Peyer's patch (tissue), 4 donors: ENCODE measurements around the gene FSCB. TPM values are rescaled to one million over a fixed set of nuclear protein-coding genes. Genes with fewer than 3 reads are reported as not detected.

Source experiments
- DNase-seq, 3 donors: peaks; one replicate each; pipeline ENCODE4 v3.0.0-alpha.2; 2017 to 2019
- H3K27ac ChIP-seq, 4 donors: fragments of 200-600 bp; sonication (generic); one replicate each; pipeline ENCODE4 v1.5.1; 2016 to 2019
- H3K27me3 ChIP-seq, 2 donors: fragments of 200-600 bp; sonication (generic); one replicate each; pipeline ENCODE4 v1.5.1; 2019
- H3K36me3 ChIP-seq, 3 donors: fragments of 200-600 bp; sonication (generic); one replicate each; pipeline ENCODE4 v1.5.1; 2016 to 2019
- H3K4me1 ChIP-seq, 4 donors: fragments of 200-600 bp; sonication (generic); one replicate each; pipeline ENCODE4 v1.5.1; 2016 to 2019
- H3K4me3 ChIP-seq, 4 donors: fragments of 200-600 bp; sonication (generic); 1 replicate in 3 of 4; 2 replicates in 1 of 4; pipeline ENCODE4 v1.5.1; 2016 to 2019; ENCODE audit warnings: mild to moderate bottlenecking in 1 of 4
- H3K9me3 ChIP-seq, 4 donors: fragments of 200-600 bp; sonication (generic); one replicate each; pipeline ENCODE4 v1.5.1; 2016 to 2019; ENCODE audit warnings: mild to moderate bottlenecking in 1 of 4
- CTCF ChIP-seq, 6 experiments: fragments of 450-650 bp in 4 of 6; fragments of 200-600 bp in 2 of 6; sonication (generic) in 1 of 6; IDR thresholded peaks; one replicate each; pipeline ENCODE4 v1.5.1; 2017 to 2019; ENCODE audit warnings: antibody characterized with exemption in 6 of 6, mild to moderate bottlenecking in 3 of 6, moderate library complexity in 1 of 6
- POLR2A ChIP-seq, 2 donors: fragments of 450-650 bp; IDR thresholded peaks; one replicate each; pipeline ENCODE4 v1.5.1; 2017; ENCODE audit warnings: antibody characterized with exemption in 2 of 2, mild to moderate bottlenecking in 2 of 2, moderate library complexity in 2 of 2
- total RNA-seq, 4 donors: library from RNA; depleted of rRNA; stranded (reverse); fragments of >200 nt; gene quantifications; one replicate each; pipeline ENCODE4 v1.1.0, GENCODE V29; 2016

Gene FSCB, protein sequence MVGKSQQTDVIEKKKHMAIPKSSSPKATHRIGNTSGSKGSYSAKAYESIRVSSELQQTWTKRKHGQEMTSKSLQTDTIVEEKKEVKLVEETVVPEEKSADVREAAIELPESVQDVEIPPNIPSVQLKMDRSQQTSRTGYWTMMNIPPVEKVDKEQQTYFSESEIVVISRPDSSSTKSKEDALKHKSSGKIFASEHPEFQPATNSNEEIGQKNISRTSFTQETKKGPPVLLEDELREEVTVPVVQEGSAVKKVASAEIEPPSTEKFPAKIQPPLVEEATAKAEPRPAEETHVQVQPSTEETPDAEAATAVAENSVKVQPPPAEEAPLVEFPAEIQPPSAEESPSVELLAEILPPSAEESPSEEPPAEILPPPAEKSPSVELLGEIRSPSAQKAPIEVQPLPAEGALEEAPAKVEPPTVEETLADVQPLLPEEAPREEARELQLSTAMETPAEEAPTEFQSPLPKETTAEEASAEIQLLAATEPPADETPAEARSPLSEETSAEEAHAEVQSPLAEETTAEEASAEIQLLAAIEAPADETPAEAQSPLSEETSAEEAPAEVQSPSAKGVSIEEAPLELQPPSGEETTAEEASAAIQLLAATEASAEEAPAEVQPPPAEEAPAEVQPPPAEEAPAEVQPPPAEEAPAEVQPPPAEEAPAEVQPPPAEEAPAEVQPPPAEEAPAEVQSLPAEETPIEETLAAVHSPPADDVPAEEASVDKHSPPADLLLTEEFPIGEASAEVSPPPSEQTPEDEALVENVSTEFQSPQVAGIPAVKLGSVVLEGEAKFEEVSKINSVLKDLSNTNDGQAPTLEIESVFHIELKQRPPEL
- under 1 TPM in 1 of 4 donors, not detected in 3; 0.54 TPM for total RNA-seq

DNA sequence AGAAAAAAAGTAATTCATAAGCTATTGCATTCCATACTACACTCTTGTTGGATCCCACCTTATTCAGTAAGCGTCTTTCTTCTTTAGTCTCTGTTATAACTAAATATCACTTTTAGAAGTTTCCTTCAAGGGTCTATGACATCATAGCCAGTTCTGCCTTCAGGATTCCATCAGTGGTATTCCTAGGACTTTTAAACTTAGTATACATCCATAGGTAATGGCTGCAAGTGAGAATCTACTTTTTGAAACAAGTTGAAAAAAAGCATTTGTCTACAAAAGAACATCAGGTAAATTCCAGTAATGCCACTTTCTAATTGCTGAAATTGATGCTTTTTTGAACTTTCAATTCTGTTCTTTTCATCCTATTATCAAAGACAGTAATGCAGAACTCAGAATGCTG lies at the start of gene FSCB:
Gene FSCB, minus strand, starts transcription at position 101 of the 400 bp plus-strand sequence. CDS start 296 bp downstream, outside the sequence.
- Histone ChIP-seq H3K36me3 (no peaks in the 10 kb centered on the region), H3K27ac (no peak within 1 kb of the TSS), H3K9me3 (no peaks in the 10 kb centered on the region), H3K4me3 (no peak within 1 kb of the TSS), H3K27me3 (no peaks in the 10 kb centered on the region), H3K4me1 (no peaks in the 10 kb centered on the region)
- TF ChIP-seq CTCF (IDR thresholded peaks at IDR 0.05), result no peak
- no peak for TF ChIP-seq POLR2A (IDR thresholded peaks at IDR 0.05)
- DNase-seq, result no peak

- H3K4me3 ChIP-seq, result no peak overlapping the region
- no peaks in the 10 kb centered on the region for H3K9me3 ChIP-seq
- H3K4me1 ChIP-seq, result no peaks in the 10 kb centered on the region
- TF ChIP-seq POLR2A (IDR thresholded peaks at IDR 0.05) (no peak), CTCF (IDR thresholded peaks at IDR 0.05) (no peak)
- no peaks in the 10 kb centered on the region for H3K36me3 ChIP-seq
- no peaks in the 10 kb centered on the region for H3K27me3 ChIP-seq
- no peak for DNase-seq
- H3K27ac ChIP-seq, result no peak overlapping the region
These were observed 24.6 kb upstream of the FSCB start for GRCh38 chr14:44531658-44532057.

GRCh38 chr14:44530475-44530874 lies 23.4 kb upstream of the FSCB start:
- no peak for DNase-seq

DNA sequence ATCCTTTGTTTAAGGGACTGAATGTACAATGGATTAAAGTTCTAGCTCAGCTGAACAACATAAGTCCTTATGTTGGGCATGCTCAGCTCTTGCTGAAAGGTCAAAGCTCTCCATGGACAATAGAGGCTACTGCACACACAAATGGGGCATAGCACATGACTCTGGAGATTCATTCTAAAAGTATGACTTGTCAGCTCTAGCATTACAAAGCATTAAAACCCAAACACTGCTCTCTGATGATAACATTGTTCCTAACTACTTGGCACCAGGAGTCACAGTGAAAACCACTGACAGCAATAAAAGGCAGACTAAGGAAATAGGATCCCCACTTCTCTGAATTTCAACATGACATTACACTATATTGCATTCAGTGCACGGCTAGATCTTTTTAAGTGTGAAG lies 21.9 kb upstream of the FSCB start:
- H3K27me3 ChIP-seq, result no peaks in the 10 kb centered on the region
- DNase-seq, result no peak
- TF ChIP-seq CTCF (IDR thresholded peaks at IDR 0.05) (no peak), POLR2A (IDR thresholded peaks at IDR 0.05) (no peak)
- no peak overlapping the region for H3K27ac ChIP-seq
- H3K36me3 ChIP-seq, result no peaks in the 10 kb centered on the region
- no peak overlapping the region for H3K4me3 ChIP-seq
- H3K4me1 ChIP-seq, result no peaks in the 10 kb centered on the region
- no peaks in the 10 kb centered on the region for H3K9me3 ChIP-seq

More at GRCh38 chr14:44530475-44530874, 23.4 kb upstream of the FSCB start:
- Histone ChIP-seq H3K9me3 (no peaks in the 10 kb centered on the region), H3K27me3 (no peaks in the 10 kb centered on the region), H3K27ac (no peak overlapping the region), H3K4me3 (no peak overlapping the region), H3K36me3 (no peaks in the 10 kb centered on the region), H3K4me1 (no peaks in the 10 kb centered on the region)
- no peak for TF ChIP-seq POLR2A (IDR thresholded peaks at IDR 0.05)
- TF ChIP-seq CTCF (IDR thresholded peaks at IDR 0.05), result no peak

- Histone ChIP-seq H3K36me3 (no peaks in the 10 kb centered on the region), H3K27me3 (no peaks in the 10 kb centered on the region), H3K4me3 (no peak overlapping the region), H3K4me1 (no peaks in the 10 kb centered on the region), H3K9me3 (no peaks in the 10 kb centered on the region), H3K27ac (no peak overlapping the region)
- DNase-seq, result no peak
- TF ChIP-seq CTCF (IDR thresholded peaks at IDR 0.05), result no peak
- TF ChIP-seq POLR2A (IDR thresholded peaks at IDR 0.05), result no peak
These were observed 21.1 kb upstream of the FSCB start for GRCh38 chr14:44528180-44528579.
